Activated naive CD4-positive, alpha-beta T cell treated with anti-CD3 and anti-CD28 coated beads for 36 hours (primary cell): ENCODE results near the gene DNAJC6. TPM values are rescaled to one million over a fixed set of nuclear protein-coding genes. Genes with fewer than 3 reads are reported as not detected.

Experiments
- CTCF ChIA-PET: fragments of 350-600 bp; sonication (Branson Sonifier 250); formaldehyde crosslinking; loops from one replicate; lab custom pipeline; 2021; ENCODE audit warnings: antibody characterized with exemption; lab: Charles Lee
- DNase-seq: peaks from one replicate; pipeline ENCODE4 v3.0.0-alpha.2; 2020
- H3K27ac Mint-ChIP-seq: one replicate; pipeline ENCODE4 v1.8.0; 2021; ENCODE audit warnings: mild to moderate bottlenecking, mixed read lengths
- H3K27me3 Mint-ChIP-seq: one replicate; pipeline ENCODE4 v1.8.0; 2021; ENCODE audit warnings: low read depth, mixed read lengths
- H3K36me3 Mint-ChIP-seq: one replicate; pipeline ENCODE4 v1.8.0; 2021; ENCODE audit warnings: low read depth, mixed read lengths
- H3K4me1 Mint-ChIP-seq: one replicate; pipeline ENCODE4 v1.8.0; 2021; ENCODE audit warnings: low read depth, mixed read lengths
- H3K4me3 Mint-ChIP-seq: one replicate; pipeline ENCODE4 v1.8.0; 2021; ENCODE audit warnings: mild to moderate bottlenecking, moderate library complexity, mixed read lengths
- H3K9me3 Mint-ChIP-seq: one replicate; pipeline ENCODE4 v1.8.0; 2021; ENCODE audit warnings: mixed read lengths
- intact Hi-C: fragments of 100-400 bp; cut with micrococcal nuclease; formaldehyde crosslinking; loops from one replicate; pipeline ENCODE4 v1.15.1; 2023
- total RNA-seq, 2 experiments: library from RNA; stranded (reverse); gene quantifications; one replicate each; pipeline ENCODE4 v1.2.3, GENCODE V29; 2021

DNAJC6 gene
- total RNA-seq, 2 experiments from 2014 or later, result 2.0 to 2.6 TPM

- CTCF ChIA-PET, result interaction anchor here (0.5 kb wide), 1 partner anchor 64 kb away, joined by 5 read pairs; no protein-coding TSS in a partner anchor
- Mint-ChIP-seq H3K27ac (no peak overlapping the region), H3K4me1 (peaks cover 18% of the 10 kb centered on the region), H3K9me3 (no peaks in the 10 kb centered on the region), H3K27me3 (no peaks in the 10 kb centered on the region), H3K36me3 (peaks cover 2% of the 10 kb centered on the region), H3K4me3 (no peak overlapping the region)
- intact Hi-C loops, result loop anchor here (2.0 to 10.0 kb wide), 2 partner anchors 165 to 419 kb away; no protein-coding TSS in a partner anchor
- no peak for DNase-seq
These were observed 86.7 kb downstream of the DNAJC6 start for GRCh38 chr1:65395887-65396612.

- H3K4me1 Mint-ChIP-seq, result peaks cover 18% of the 10 kb centered on the region
- peaks cover 2% of the 10 kb centered on the region for H3K36me3 Mint-ChIP-seq
- CTCF ChIA-PET, result no interaction called here
- no peaks in the 10 kb centered on the region for H3K27me3 Mint-ChIP-seq
- intact Hi-C loops, result loop anchor here (10.0 kb wide), 1 partner anchor 417 kb away; no protein-coding TSS in a partner anchor
- no peak overlapping the region for H3K27ac Mint-ChIP-seq
- no peak overlapping the region for H3K4me3 Mint-ChIP-seq
- DNase-seq, result no peak
- no peaks in the 10 kb centered on the region for H3K9me3 Mint-ChIP-seq
These were observed 88.7 kb downstream of the DNAJC6 start for GRCh38 chr1:65398083-65398482.

GRCh38 chr1:65399003-65399402 is 89.7 kb downstream of the DNAJC6 start:
- CTCF ChIA-PET, result no interaction called here
- Mint-ChIP-seq H3K9me3 (no peaks in the 10 kb centered on the region), H3K27me3 (no peaks in the 10 kb centered on the region), H3K4me3 (no peak overlapping the region), H3K27ac (no peak overlapping the region), H3K36me3 (peaks cover 2% of the 10 kb centered on the region), H3K4me1 (peaks cover 10% of the 10 kb centered on the region)
- intact Hi-C loops, result loop anchor here (10.0 kb wide), 1 partner anchor 416 kb away; no protein-coding TSS in a partner anchor
- no peak for DNase-seq

- Mint-ChIP-seq H3K36me3 (peaks cover 5% of the 10 kb centered on the region), H3K4me1 (no peaks in the 10 kb centered on the region), H3K27ac (no peak overlapping the region), H3K27me3 (no peaks in the 10 kb centered on the region), H3K4me3 (no peak overlapping the region), H3K9me3 (no peaks in the 10 kb centered on the region)
- intact Hi-C loops, result no loop called here
- CTCF ChIA-PET, result no interaction called here
- DNase-seq, result no peak
These were observed 92.3 kb downstream of the DNAJC6 start for GRCh38 chr1:65401612-65402011.

GRCh38 chr1:65404941-65405340 is 95.6 kb downstream of the DNAJC6 start:
- DNase-seq, result no peak
- intact Hi-C loops, result no loop called here
- CTCF ChIA-PET, result interaction anchor here (0.5 kb wide), 1 partner anchor 347 kb away, joined by 3 read pairs; no protein-coding TSS in a partner anchor
- Mint-ChIP-seq H3K36me3 (peaks cover 7% of the 10 kb centered on the region), H3K27ac (no peak overlapping the region), H3K4me3 (no peak overlapping the region), H3K4me1 (no peaks in the 10 kb centered on the region), H3K9me3 (no peaks in the 10 kb centered on the region), H3K27me3 (no peaks in the 10 kb centered on the region)

GRCh38 chr1:65407877-65408276 is 98.5 kb downstream of the DNAJC6 start:
- intact Hi-C loops, result no loop called here
- no peaks in the 10 kb centered on the region for H3K9me3 Mint-ChIP-seq
- no peaks in the 10 kb centered on the region for H3K27me3 Mint-ChIP-seq
- no peaks in the 10 kb centered on the region for H3K4me1 Mint-ChIP-seq
- H3K4me3 Mint-ChIP-seq, result no peak overlapping the region
- peaks cover 7% of the 10 kb centered on the region for H3K36me3 Mint-ChIP-seq
- CTCF ChIA-PET, result no interaction called here
- no peak for DNase-seq
- no peak overlapping the region for H3K27ac Mint-ChIP-seq

GRCh38 chr1:65409314-65409713 is 100.0 kb downstream of the DNAJC6 start:
- Mint-ChIP-seq H3K4me1 (no peaks in the 10 kb centered on the region), H3K4me3 (no peak overlapping the region), H3K9me3 (no peaks in the 10 kb centered on the region), H3K27ac (no peak overlapping the region), H3K36me3 (peaks cover 7% of the 10 kb centered on the region), H3K27me3 (no peaks in the 10 kb centered on the region)
- DNase-seq, result no peak
- intact Hi-C loops, result no loop called here
- CTCF ChIA-PET, result no interaction called here

GRCh38 chr1:65409816-65410326 is 100.5 kb downstream of the DNAJC6 start:
- intact Hi-C loops, result no loop called here
- Mint-ChIP-seq H3K36me3 (peaks cover 7% of the 10 kb centered on the region), H3K27me3 (no peaks in the 10 kb centered on the region), H3K27ac (no peak overlapping the region), H3K4me3 (no peak overlapping the region), H3K9me3 (no peaks in the 10 kb centered on the region), H3K4me1 (no peaks in the 10 kb centered on the region)
- CTCF ChIA-PET, result no interaction called here
- no peak for DNase-seq

- Mint-ChIP-seq H3K36me3 (peaks cover 4% of the 10 kb centered on the region), H3K9me3 (no peaks in the 10 kb centered on the region), H3K27me3 (no peaks in the 10 kb centered on the region), H3K27ac (no peak overlapping the region), H3K4me1 (no peaks in the 10 kb centered on the region), H3K4me3 (no peak overlapping the region)
- CTCF ChIA-PET, result no interaction called here
- no peak for DNase-seq
- intact Hi-C loops, result no loop called here
These were observed 103.1 kb downstream of the DNAJC6 start for GRCh38 chr1:65412256-65412983.

- Mint-ChIP-seq H3K9me3 (no peaks in the 10 kb centered on the region), H3K4me1 (no peaks in the 10 kb centered on the region), H3K36me3 (peaks cover 4% of the 10 kb centered on the region), H3K27me3 (no peaks in the 10 kb centered on the region), H3K4me3 (no peak overlapping the region), H3K27ac (no peak overlapping the region)
- CTCF ChIA-PET, result no interaction called here
- DNase-seq, result no peak
- intact Hi-C loops, result no loop called here
These were observed 103.6 kb downstream of the DNAJC6 start for GRCh38 chr1:65412984-65413375.

- Mint-ChIP-seq H3K9me3 (no peaks in the 10 kb centered on the region), H3K27me3 (no peaks in the 10 kb centered on the region), H3K4me3 (no peak overlapping the region), H3K27ac (no peak overlapping the region), H3K36me3 (no peaks in the 10 kb centered on the region), H3K4me1 (peaks cover 6% of the 10 kb centered on the region)
- intact Hi-C loops, result no loop called here
- CTCF ChIA-PET, result interaction anchor here (0.7 kb wide), 1 partner anchor 11 kb away, joined by 3 read pairs; no protein-coding TSS in a partner anchor
- no peak for DNase-seq
These were observed 105.2 kb downstream of the DNAJC6 start for GRCh38 chr1:65414538-65414937.

- H3K4me1 Mint-ChIP-seq, result peaks cover 10% of the 10 kb centered on the region
- DNase-seq, result no peak
- H3K36me3 Mint-ChIP-seq, result no peaks in the 10 kb centered on the region
- H3K9me3 Mint-ChIP-seq, result no peaks in the 10 kb centered on the region
- H3K27ac Mint-ChIP-seq, result no peak overlapping the region
- intact Hi-C loops, result no loop called here
- CTCF ChIA-PET, result interaction anchor here (2.3 kb wide), 1 partner anchor 14 kb away, joined by 9 read pairs; no protein-coding TSS in a partner anchor
- no peak overlapping the region for H3K4me3 Mint-ChIP-seq
- no peaks in the 10 kb centered on the region for H3K27me3 Mint-ChIP-seq
These were observed 107.4 kb downstream of the DNAJC6 start for GRCh38 chr1:65416767-65417166.
